BJ (cell line): ENCODE results near the gene ZNF275. TPM values are rescaled to one million over a fixed set of nuclear protein-coding genes. Genes with fewer than 3 reads are reported as not detected.

Experiments used
- CTCF ChIA-PET: fragments of 350-600 bp; formaldehyde crosslinking; extraction: SDS; loops from one replicate; lab custom pipeline; 2021; ENCODE audit warnings: antibody characterized with exemption, inconsistent platforms; lab: Yijun Ruan, JAX
- POLR2A ChIA-PET: fragments of 300-600 bp; sonication (Branson Sonifier 250); formaldehyde crosslinking; extraction: SDS; loops from one replicate; lab custom pipeline; 2021; ENCODE audit warnings: antibody characterized with exemption; lab: Charles Lee
- DNase-seq: peaks from one replicate; pipeline ENCODE4 v3.0.0-alpha.2; 2011; ENCODE audit warnings: low read depth
- H3K27me3 ChIP-seq: 2 replicates; pipeline ENCODE4 v1.6.0; 2011; ENCODE audit warnings: low read length; ENCODE audit not compliant: control insufficient read depth, insufficient read depth
- H3K36me3 ChIP-seq: 2 replicates; pipeline ENCODE4 v1.5.1; 2011; ENCODE audit warnings: low read length; ENCODE audit not compliant: control insufficient read depth, insufficient read depth
- H3K4me3 ChIP-seq: 2 replicates; pipeline ENCODE4 v1.5.1; 2011; ENCODE audit warnings: low read depth, mild to moderate bottlenecking, control low read depth, low read length
- polyA plus RNA-seq: library from polyadenylated mRNA; depleted of rRNA; stranded (reverse); fragments of >200 nt; gene quantifications from 2 replicates; pipeline ENCODE4 v1.2.3, GENCODE V29; 2011
- TF ChIP-seq, protein P1 (sequence below): IDR thresholded peaks from 2 replicates; pipeline ENCODE4 v1.5.1; 2011; ENCODE audit warnings: low read depth, mild to moderate bottlenecking, control low read depth, inconsistent platforms, low read length, moderate library complexity; ENCODE audit not compliant: insufficient read depth

Gene ZNF275
- polyA plus RNA-seq, 1 experiment: 12.0 TPM

DNA sequence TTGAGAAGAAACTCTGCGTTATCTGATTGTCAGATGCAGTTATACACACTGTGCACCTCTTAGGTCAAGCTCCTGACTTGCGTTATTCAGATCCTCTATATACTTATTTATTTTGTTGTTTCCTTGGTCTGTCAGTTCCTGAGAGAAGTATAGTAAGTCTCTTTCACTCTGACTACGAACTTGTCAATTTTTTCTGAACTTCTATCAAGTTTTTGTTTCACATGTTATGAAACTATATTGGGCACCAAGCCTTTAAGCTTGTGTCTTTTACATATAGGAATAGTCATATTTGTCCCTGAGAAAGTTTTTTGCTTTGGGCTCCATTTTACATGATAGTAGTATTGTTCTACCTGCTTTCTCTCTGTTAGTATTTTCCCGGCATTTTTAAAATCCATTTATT, 31.7 kb downstream of the ZNF275 start:
- Histone ChIP-seq H3K4me3 (no peak overlapping the region), H3K36me3 (no peaks in the 10 kb centered on the region), H3K27me3 (no peaks in the 10 kb centered on the region; the same call in 1 of the 2 replicates)
- DNase-seq: no peak
- TF ChIP-seq, protein P1, sequence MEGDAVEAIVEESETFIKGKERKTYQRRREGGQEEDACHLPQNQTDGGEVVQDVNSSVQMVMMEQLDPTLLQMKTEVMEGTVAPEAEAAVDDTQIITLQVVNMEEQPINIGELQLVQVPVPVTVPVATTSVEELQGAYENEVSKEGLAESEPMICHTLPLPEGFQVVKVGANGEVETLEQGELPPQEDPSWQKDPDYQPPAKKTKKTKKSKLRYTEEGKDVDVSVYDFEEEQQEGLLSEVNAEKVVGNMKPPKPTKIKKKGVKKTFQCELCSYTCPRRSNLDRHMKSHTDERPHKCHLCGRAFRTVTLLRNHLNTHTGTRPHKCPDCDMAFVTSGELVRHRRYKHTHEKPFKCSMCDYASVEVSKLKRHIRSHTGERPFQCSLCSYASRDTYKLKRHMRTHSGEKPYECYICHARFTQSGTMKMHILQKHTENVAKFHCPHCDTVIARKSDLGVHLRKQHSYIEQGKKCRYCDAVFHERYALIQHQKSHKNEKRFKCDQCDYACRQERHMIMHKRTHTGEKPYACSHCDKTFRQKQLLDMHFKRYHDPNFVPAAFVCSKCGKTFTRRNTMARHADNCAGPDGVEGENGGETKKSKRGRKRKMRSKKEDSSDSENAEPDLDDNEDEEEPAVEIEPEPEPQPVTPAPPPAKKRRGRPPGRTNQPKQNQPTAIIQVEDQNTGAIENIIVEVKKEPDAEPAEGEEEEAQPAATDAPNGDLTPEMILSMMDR: no peak
- ChIA-PET POLR2A (no interaction called here), CTCF (no interaction called here)

DNA sequence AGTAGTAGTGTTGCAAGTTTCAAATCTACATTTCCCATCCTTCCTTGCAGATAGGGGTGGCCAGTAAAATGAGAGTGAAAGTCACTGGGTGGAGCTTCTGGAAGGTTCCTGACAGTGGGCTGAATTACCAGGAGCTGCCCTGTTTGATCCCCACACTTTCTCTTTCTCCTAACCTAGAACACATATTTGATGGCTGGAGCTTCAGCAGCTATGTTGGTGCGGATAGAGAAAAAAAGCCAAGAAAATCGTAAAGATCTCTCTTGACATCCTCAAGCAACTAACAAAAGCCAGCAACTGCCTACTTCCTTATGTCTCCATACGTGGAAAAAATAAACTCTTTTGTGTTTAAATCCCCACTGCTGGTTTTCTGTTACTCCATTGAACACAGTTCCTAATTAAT, 32.2 kb downstream of the ZNF275 start:
- Histone ChIP-seq H3K27me3 (no peaks in the 10 kb centered on the region; the same call in 1 of the 2 replicates), H3K4me3 (no peak overlapping the region), H3K36me3 (no peaks in the 10 kb centered on the region)
- ChIA-PET CTCF (no interaction called here), POLR2A (no interaction called here)
- TF ChIP-seq, protein P1: no peak
- no peak for DNase-seq

DNA sequence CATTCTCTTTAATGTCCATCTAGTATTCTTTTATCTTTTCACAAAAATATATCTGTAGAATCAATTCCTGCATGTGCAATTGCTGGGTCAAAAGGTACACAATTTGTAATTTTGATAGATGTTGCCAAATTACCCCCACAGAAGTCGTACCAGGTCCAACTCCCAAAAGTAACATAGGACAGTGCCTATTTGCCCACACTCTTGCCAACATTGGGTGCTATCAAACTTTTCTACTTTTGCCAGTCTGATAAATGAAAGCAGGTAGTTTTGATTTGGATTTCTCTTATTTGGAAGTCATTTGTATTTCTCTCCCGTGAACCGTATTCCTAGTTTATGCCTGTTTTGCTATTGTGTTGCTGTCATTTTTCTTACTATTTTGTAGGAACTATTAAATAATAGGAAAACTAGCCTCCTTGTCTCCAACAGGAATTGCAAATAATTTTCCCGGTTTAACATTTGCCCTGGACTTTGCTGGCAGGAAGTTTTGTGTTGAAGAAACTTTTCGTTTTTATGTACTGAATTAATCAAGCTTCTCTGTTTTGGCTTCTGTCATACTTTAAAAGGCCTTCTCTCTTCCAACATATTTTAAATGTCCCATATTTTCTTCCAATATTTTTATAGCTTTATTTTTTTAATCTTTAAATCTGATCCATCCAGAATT, 33.1 kb downstream of the ZNF275 start:
- Histone ChIP-seq H3K36me3 (no peaks in the 10 kb centered on the region), H3K4me3 (no peak overlapping the region), H3K27me3 (no peaks in the 10 kb centered on the region; the same call in 1 of the 2 replicates)
- CTCF ChIA-PET: no interaction called here
- POLR2A ChIA-PET: no interaction called here
- TF ChIP-seq, protein P1: no peak
- DNase-seq: no peak

DNA sequence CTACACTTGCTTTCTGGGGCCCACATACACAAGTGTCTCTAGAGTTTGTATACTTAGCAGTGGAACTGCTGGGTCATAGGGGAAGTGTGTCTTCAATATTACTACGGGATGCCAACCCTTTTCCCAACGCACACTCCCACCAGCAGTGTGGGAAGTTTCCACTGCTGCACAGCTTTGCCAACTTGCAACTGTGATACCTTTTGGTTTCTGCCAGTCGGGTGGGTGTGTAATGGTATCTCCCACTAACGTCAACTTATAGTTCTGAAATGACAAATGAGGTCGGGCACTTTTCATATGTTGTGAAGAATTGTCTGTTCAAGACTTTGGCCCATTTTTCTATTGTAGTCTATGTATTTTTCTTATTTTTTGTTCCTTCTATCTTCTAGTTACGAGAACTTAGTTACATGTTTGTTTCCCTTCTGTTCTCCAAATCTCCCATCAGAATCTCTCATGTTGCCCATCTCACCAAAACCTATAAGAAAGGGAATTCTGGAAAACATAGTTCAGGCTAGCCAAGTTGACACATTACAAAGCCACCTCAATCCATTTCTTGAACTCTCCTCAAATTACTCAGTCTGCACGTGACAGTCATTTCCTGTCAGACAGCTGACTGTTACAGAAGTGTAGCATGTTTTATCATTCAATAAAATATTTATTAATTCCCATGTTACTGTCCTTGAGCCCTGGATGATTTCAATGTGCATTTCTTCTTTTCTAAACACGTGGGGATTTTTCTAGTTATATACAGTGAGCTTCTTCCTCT, 36.5 kb downstream of the ZNF275 start:
- no peaks in the 10 kb centered on the region for H3K36me3 ChIP-seq
- no peak overlapping the region for H3K4me3 ChIP-seq
- no peak for DNase-seq
- ChIA-PET POLR2A (no interaction called here), CTCF (no interaction called here)
- TF ChIP-seq, protein P1: no peak
- H3K27me3 ChIP-seq: no peaks in the 10 kb centered on the region

DNA sequence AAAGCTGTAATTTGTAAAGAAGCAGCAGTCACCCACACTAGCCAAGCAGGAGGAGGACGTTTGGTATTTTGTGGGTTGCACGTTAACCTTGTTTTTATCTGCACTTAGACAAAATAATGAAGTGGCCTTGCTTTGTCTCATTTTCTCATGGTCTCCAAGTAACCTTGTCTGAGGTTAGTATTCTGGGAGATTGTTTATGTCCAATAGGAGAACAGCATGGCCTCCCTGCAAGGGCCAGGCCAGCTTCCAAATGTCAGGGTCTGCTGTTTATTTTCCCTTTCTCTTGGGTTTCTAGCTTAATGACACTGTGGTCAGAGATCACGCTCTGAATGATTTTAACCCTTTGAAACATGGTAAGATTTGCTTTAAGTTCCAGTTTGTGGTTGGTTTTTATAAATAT, 37.3 kb downstream of the ZNF275 start:
- no peak overlapping the region for H3K4me3 ChIP-seq
- TF ChIP-seq, protein P1: no peak
- no peaks in the 10 kb centered on the region for H3K27me3 ChIP-seq
- no peaks in the 10 kb centered on the region for H3K36me3 ChIP-seq
- no peak for DNase-seq
- ChIA-PET POLR2A (no interaction called here), CTCF (no interaction called here)
